Measurements from ENCODE around the gene FILIP1L.

The FILIP1L gene

DNA sequence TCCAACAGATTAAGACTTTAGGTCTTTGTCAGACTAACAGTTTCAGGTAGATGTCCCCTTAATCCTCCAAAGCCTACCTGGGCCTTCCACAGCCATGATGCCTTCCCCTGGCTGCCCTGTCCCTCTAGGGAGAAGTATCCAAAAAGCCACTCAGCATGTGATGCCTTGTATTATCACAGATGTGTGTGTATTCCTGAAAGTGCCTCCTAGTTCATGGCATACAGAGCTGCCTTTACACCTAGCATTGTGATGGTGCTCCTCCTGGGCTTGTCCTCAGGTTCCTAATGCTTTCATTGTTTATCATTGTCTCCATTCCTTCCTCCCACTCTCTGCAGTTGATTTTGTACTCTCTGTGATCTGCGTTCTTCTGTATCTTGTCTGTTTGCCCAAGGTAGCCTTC is 253.1 kb downstream of the FILIP1L start:
- no peak overlapping the region for H2AFZ ChIP-seq
- H3K27ac ChIP-seq, result no peak overlapping the region
- no peak overlapping the region for H3K9ac ChIP-seq
- no peaks in the 10 kb centered on the region for H3K27me3 ChIP-seq (ENCODE audit: control insufficient read depth, insufficient read depth, low read length)
- H3K4me1 ChIP-seq, result peaks cover 11% of the 10 kb centered on the region
- H3K4me3 ChIP-seq (ENCODE audit: low read depth, low read length), result no peak overlapping the region
- H3K36me3 ChIP-seq (ENCODE audit: control insufficient read depth, insufficient read depth, low read length), result no peaks in the 10 kb centered on the region
- H3K4me2 ChIP-seq (ENCODE audit: low read length), result no peak overlapping the region
- no peaks in the 10 kb centered on the region for H3K9me3 ChIP-seq (ENCODE audit: control insufficient read depth, low read length)
- TF ChIP-seq, protein P1, sequence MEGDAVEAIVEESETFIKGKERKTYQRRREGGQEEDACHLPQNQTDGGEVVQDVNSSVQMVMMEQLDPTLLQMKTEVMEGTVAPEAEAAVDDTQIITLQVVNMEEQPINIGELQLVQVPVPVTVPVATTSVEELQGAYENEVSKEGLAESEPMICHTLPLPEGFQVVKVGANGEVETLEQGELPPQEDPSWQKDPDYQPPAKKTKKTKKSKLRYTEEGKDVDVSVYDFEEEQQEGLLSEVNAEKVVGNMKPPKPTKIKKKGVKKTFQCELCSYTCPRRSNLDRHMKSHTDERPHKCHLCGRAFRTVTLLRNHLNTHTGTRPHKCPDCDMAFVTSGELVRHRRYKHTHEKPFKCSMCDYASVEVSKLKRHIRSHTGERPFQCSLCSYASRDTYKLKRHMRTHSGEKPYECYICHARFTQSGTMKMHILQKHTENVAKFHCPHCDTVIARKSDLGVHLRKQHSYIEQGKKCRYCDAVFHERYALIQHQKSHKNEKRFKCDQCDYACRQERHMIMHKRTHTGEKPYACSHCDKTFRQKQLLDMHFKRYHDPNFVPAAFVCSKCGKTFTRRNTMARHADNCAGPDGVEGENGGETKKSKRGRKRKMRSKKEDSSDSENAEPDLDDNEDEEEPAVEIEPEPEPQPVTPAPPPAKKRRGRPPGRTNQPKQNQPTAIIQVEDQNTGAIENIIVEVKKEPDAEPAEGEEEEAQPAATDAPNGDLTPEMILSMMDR (IDR thresholded peaks at IDR 0.05), result no peak
- peaks cover 25% of the 10 kb centered on the region for H3K79me2 ChIP-seq

DNA sequence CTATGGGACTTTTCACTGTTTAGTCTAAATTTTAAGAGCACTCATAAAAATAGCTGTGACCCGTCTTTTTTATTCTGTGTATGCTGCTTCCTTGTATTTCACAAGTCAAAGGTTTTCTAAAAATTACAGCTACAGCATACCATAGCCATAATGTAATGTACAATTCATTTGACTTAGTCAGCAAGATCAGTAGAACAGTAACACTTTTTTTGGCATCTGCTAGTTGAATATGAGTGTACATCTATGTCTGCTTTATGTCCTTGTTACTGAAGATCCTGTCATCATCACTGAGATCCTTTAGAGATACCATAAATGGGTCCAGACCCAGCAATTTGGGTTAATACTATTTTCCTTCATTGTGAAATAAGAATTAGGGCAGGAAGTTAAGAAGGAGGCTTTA is 254.5 kb downstream of the FILIP1L start:
- H3K9ac ChIP-seq, result no peak overlapping the region
- no peak overlapping the region for H3K4me3 ChIP-seq (ENCODE audit: low read depth, low read length)
- TF ChIP-seq, protein P1 (IDR thresholded peaks at IDR 0.05), result no peak
- no peak overlapping the region for H3K27ac ChIP-seq
- H2AFZ ChIP-seq, result no peak overlapping the region
- H3K9me3 ChIP-seq (ENCODE audit: control insufficient read depth, low read length), result no peaks in the 10 kb centered on the region
- H3K4me2 ChIP-seq (ENCODE audit: low read length), result no peak overlapping the region
- H3K36me3 ChIP-seq (ENCODE audit: control insufficient read depth, insufficient read depth, low read length), result no peaks in the 10 kb centered on the region
- H3K79me2 ChIP-seq, result peaks cover 28% of the 10 kb centered on the region
- peaks cover 10% of the 10 kb centered on the region for H3K4me1 ChIP-seq
- no peaks in the 10 kb centered on the region for H3K27me3 ChIP-seq (ENCODE audit: control insufficient read depth, insufficient read depth, low read length)

DNA sequence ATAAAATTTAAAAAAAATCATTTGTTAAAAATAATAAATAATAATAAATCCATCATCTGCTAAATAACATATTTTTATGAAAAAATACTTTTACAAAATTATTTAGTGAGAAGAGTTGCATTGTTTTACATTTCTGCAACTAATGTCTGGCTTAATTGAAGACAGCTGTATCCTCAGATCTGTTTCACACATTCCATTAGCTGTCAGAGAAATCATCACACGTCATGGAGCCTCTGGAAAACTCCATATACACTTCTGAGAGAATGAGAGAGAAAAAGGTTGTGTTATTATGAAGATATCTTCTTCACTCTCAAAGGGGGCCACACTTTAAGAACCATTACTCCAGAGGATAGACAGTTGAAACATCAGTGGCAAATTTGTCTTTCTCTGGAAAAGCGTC is 255.8 kb downstream of the FILIP1L start:
- H3K27me3 ChIP-seq (ENCODE audit: control insufficient read depth, insufficient read depth, low read length), result no peaks in the 10 kb centered on the region
- no peaks in the 10 kb centered on the region for H3K36me3 ChIP-seq (ENCODE audit: control insufficient read depth, insufficient read depth, low read length)
- H3K4me3 ChIP-seq (ENCODE audit: low read depth, low read length), result no peak overlapping the region
- H3K9me3 ChIP-seq (ENCODE audit: control insufficient read depth, low read length), result no peaks in the 10 kb centered on the region
- H2AFZ ChIP-seq, result no peak overlapping the region
- peaks cover 10% of the 10 kb centered on the region for H3K4me1 ChIP-seq
- H3K9ac ChIP-seq, result no peak overlapping the region
- TF ChIP-seq, protein P1 (IDR thresholded peaks at IDR 0.05), result no peak
- no peak overlapping the region for H3K4me2 ChIP-seq (ENCODE audit: low read length)
- H3K27ac ChIP-seq, result no peak overlapping the region
- peaks cover 33% of the 10 kb centered on the region for H3K79me2 ChIP-seq

DNA sequence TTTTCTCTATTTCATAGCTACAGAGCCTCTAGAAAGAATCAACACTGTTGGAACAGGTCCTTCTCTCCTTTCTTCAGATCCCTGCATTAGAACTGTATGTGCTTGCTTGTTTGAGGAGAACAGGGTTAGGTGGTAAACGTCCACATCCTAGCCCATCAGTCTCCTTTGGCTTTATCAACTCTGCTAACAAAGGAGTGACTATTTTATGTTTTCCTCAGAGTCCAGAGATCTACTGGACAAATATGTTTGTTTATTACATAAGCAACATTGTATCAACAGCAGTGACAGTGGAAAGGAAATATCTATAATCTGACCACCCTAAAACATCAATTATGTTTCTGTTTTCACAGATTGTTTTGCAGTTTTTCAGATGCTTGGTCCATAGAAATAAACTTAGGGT is 257.0 kb downstream of the FILIP1L start:
- TF ChIP-seq, protein P1 (IDR thresholded peaks at IDR 0.05), result no peak
- no peak overlapping the region for H2AFZ ChIP-seq
- H3K4me2 ChIP-seq (ENCODE audit: low read length), result no peak overlapping the region
- H3K27me3 ChIP-seq (ENCODE audit: control insufficient read depth, insufficient read depth, low read length), result no peaks in the 10 kb centered on the region
- H3K4me1 ChIP-seq, result peaks cover 10% of the 10 kb centered on the region
- no peak overlapping the region for H3K27ac ChIP-seq
- H3K4me3 ChIP-seq (ENCODE audit: low read depth, low read length), result no peak overlapping the region
- H3K79me2 ChIP-seq, result peaks cover 36% of the 10 kb centered on the region
- H3K9me3 ChIP-seq (ENCODE audit: control insufficient read depth, low read length), result no peaks in the 10 kb centered on the region
- H3K36me3 ChIP-seq (ENCODE audit: control insufficient read depth, insufficient read depth, low read length), result no peaks in the 10 kb centered on the region
- H3K9ac ChIP-seq, result no peak overlapping the region

DNA sequence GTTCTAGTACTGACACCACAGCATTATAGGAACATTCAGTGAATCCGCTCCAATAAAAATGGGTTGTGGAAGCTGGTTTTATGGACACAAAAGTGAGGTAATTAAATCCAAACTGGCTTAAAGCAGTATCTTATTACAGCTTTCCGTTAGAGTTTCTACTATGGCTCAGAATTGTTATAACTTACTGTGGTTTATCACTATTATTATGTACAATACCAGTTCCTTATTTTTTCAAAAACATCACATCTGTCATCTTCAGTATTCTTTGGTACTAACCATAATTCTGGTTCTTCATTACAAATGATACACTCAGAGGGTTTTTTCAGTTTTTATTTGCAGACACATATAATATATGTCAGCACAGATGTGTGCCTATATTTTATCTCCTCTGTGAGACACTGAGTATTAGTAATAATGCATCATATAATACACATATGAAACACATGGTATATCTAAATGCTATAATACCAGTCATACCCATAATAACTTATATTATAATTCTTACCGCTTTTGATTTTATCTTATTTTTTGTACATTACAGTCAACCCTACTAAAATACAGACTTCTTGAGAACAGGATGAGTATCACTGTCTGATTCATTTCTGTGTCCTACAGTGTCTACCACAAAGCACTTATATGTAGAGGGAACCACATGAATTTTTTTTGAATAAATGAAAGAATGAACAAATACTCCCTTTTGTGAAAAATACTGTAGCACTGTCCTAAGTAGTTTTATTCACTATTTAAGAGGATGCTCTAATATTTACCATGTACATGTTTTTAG is 257.7 kb downstream of the FILIP1L start:
- TF ChIP-seq, protein P1 (IDR thresholded peaks at IDR 0.05), result no peak
- H3K4me1 ChIP-seq, result peaks cover 10% of the 10 kb centered on the region

More for the DNA sequence above, 257.7 kb downstream of the FILIP1L start:
- no peak overlapping the region for H3K4me3 ChIP-seq (ENCODE audit: low read depth, low read length)
- no peak overlapping the region for H3K9ac ChIP-seq
- H3K79me2 ChIP-seq, result peaks cover 37% of the 10 kb centered on the region
- no peak overlapping the region for H3K27ac ChIP-seq
- H3K4me2 ChIP-seq (ENCODE audit: low read length), result no peak overlapping the region
- H3K27me3 ChIP-seq (ENCODE audit: control insufficient read depth, insufficient read depth, low read length), result no peaks in the 10 kb centered on the region
- H2AFZ ChIP-seq, result no peak overlapping the region
- no peaks in the 10 kb centered on the region for H3K9me3 ChIP-seq (ENCODE audit: control insufficient read depth, low read length)
- no peaks in the 10 kb centered on the region for H3K36me3 ChIP-seq (ENCODE audit: control insufficient read depth, insufficient read depth, low read length)

Data from parathyroid adenoma (tissue), 2 donors.